NCI-H2081 treated with DMSO at 0.1 percent for 48 hours (cell line): ENCODE measurements around the gene CUX1.
"Not testable (repeated sequence)": the region's sequence is repeated elsewhere in the genome, so short reads cannot be mapped to it uniquely, and the experiment has no call there.

Source experiments
- DNase-seq: peaks from one replicate; lab custom pipeline; 2025; lab: John Stamatoyannopoulos, UW

Gene CUX1

GRCh38 chr7:102146122-102146521, 328.7 kb downstream of the CUX1 start:
- no peak for DNase-seq

DNA sequence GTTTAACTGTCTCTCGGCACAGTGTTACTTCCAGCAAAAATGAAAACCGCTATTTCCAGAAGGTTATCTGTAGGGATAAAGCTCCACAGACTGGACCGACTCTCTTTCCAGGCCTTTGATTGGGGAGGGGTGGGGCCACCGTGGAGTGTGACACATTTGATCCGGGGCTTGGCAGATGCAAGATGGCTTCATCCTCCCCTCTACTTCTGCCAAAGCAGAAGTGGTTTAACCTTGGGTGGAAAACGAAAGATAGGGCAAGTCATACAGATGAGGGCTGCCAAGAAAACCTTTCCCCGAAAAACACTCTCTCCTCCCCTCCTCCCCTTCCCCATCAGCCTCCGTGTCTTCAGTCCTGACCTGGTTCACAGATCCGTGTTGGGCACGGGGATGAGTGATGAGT, 329.6 kb downstream of the CUX1 start:
- no peak for DNase-seq

DNA sequence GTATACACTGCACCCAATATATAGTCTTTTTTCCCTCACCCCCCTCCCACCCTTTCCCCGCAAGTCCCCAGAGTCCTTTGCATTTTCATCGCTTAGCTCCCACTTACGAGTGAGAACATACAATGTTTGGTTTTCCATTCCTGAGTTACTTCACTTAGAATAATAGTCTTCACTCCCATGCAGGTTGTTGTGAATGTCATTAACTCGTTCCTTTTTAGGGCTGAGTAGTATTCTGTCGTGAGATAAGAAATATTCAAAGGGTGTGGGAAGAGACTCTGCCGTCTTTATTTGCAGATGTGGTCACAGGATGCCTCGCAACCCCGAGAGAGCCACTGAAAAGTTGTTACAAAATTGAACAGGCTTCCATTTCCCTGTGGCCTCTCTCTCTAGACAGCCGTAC, 331.4 kb downstream of the CUX1 start:
- no peak for DNase-seq

DNA sequence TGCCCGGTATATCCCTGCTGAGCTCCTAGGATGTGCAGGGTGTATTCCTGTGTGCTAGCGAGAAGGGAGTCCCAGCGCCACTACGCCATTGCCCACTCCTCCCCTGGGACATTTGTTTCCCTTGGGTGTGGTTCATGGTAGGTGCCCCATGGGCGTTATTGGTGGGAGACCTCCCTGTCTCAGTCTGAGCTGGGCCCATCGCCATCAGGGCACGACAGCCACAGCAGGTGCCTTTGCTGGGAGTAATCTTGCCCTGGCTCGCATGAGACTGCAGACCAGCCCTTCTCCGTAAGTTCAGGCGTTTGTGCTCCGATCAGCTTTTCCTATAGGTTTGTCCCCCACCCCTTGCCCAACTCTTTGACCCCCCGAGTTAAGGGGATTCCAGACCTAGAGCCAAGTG, 332.0 kb downstream of the CUX1 start:
- DNase-seq: no peak

GRCh38 chr7:102150266-102150665, 332.8 kb downstream of the CUX1 start:
- no peak for DNase-seq

DNA sequence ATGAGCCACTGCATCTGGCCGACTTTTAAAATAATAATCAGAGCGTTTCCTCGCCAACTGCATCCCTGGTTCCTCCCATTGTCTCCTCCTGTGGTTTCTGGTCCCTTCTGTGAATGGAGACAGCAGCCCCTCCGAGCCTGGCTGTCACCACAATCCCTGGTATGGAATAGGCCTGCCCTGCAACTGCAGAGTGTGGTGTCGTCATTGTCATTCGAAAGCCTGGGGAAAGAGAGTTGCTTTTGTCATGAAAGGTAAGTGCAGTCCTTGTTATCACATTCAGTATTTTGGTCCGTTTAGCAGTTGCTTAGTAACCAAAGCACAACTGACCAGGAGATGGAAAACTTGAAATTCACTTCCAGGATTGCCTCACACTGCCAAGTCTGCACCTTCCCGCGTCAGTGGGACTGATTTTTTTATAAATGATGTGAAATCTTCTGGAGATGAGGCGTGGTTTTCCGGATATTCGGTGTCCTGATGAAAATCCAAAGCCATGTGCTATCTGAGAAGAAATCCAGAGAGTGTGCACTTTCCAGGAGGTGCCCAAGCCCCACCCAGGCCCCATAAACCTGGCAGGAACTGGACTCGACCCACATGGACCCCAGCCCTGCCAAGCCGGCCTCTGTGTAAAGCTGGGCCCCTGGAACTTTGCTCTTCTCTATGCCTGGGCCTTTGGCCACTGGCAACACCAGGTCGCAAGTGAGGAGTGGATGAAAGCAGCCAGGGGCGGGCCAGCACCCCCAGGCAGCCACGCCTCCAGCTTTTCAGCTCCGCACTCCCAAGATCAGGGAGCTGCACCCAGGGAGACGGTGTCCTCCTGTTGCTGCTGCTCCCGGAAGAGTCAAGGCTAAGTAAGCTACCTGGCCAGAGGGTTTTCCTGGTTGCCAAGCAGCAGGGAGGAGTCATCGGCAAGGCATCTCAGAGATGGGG, 335.5 kb downstream of the CUX1 start:
- DNase-seq: no peak

DNA sequence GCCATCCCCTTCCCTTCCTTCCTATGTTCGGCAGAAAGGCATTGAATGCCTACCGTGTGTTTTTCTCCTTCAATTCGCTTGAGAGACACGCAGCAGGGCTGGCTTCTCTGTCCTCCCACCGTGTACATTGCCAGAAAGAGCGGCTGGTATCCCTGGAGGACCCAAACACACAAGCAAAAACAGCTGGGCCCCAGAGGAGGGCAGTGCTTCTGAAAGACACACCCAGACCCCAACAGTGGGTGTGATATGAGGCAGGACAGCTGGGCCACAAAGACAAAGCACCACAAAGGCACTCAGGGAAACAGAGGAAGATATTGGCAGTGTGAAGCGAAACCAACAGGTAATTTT, 336.1 kb downstream of the CUX1 start:
- DNase-seq: no peak

DNA sequence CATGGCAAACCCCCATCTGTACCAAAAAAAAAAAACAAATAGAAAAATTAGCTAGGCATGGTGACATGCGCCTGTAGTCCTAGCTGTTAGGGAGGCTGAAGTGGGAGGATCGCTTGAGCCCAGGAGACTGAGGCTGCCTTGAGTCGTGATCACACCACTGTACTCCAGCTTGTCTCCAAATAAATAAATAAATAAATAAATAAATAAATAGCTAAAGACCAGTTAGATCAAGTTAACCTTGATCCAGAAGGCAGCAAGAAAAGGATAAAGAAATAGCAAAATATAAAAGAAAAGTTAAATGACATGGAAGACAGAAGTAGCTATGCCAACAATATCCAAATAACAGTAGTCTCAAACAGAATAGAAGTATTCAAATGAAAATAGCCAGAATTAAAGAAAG, 337.0 kb downstream of the CUX1 start:
- DNase-seq: no peak

DNA sequence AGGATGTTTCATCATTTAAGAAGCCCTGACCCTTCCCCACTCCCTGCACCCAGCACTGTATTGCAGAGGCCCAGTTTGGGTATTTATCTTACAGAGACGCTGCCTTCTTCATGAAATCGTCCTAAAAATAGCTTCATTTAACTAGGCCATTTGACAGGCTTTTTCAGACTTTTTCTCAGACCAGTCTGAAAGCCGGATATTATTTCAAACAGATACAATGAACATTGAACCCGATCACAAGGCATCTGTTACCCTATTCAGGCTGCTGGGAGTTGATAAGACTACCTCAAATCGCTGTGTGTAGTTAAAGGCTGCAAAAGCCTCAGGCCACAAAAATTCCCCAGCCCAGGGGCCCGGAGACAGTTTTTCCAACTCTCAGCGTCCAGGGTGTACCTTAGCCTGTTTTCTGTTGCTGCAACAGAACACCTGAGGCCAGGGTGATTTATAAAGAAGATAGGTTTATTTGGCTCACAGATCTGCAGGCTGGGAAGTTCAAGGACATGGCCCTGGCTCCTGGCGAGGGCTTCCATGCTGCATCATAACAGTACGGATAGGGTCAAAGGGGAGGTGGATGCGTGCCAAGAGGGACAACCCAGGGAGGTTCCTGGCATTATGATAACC, 338.5 kb downstream of the CUX1 start:
- no peak for DNase-seq

DNA sequence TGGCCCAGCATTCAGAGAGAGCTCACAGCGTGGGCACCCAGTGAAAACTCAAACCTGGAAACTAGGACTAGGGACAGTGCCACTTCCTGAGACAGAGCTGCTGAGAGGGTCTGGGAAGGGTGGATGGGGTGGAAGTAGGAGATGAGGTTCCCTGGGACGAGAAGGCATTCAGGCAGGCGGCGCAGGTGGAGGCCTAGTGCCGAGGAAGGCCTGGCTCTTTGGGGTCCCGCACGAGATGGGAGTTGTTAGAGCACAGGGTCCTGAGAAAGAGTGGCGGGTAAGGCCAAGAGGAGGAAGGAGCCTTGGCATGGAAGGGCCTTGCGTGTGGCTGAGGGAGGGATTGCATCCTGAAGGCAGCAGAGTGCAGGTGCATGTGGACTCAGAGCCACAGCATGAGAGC, 339.4 kb downstream of the CUX1 start:
- no peak for DNase-seq

- DNase-seq: no peak
Observed at GRCh38 chr7:102165136-102165535, 347.7 kb downstream of the CUX1 start.

GRCh38 chr7:102167254-102167653, 349.8 kb downstream of the CUX1 start:
- DNase-seq: no peak

DNA sequence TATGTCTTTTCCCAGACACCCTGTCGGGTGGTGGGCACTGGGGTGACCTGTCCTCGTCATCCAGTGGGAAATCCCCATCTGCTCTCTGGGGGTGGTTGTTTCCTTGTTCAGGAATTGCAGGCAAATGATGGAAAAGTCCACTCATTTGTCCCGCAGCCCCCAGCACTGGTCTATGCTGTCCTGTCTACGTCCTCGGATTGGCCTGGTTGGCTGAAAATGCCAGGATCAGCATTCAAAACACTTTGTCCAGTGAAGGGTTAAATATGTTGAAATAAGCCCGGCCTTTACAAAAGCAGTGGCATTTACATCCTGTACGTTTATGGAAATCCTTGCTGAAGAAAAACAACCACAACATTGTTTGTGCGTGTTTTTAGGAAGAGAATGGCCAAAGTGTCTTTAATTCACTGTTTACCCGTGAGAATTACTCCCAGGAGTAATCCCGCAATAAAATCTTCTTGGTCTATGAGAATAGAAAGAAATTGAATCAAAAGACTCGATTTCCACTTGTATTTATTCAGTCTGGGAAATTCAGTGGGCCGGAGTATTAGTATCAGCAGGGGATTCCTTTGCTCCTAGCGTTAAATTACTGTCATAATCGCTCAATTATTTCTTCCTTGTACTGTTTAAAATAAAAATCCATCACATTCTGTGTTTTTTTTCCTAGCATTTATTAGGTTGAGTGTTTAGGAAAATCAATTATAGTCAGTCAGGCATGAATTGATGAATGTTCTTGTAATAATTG, 352.4 kb downstream of the CUX1 start:
- DNase-seq: no peak

- no peak for DNase-seq
Observed at GRCh38 chr7:102170393-102170970, 353.1 kb downstream of the CUX1 start.

- DNase-seq: no peak
Observed at GRCh38 chr7:102173669-102174068, 356.2 kb downstream of the CUX1 start.

GRCh38 chr7:102175423-102176170, 358.2 kb downstream of the CUX1 start:
- no peak for DNase-seq

GRCh38 chr7:102178410-102178809, 361.0 kb downstream of the CUX1 start:
- DNase-seq: no peak

DNA sequence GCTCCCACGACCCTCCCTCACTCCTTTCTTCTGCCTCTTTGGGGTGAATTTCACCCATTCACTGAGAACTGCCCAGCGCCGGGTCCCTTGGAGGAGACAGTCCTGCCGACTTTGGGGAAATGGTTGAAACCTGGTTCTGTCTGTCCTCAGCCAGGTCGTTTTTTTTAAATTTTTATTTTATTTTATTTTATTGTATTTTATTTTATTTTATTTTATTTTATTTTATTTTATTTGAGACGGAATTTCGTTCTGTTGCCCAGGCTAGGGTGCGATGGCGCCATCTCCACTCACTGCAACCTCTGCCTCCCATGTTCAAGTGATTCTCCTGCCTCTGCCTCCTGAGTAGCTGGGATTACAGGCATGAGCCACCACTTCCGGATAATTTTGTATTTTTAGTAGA, 363.3 kb downstream of the CUX1 start:
- DNase-seq: no peak

DNA sequence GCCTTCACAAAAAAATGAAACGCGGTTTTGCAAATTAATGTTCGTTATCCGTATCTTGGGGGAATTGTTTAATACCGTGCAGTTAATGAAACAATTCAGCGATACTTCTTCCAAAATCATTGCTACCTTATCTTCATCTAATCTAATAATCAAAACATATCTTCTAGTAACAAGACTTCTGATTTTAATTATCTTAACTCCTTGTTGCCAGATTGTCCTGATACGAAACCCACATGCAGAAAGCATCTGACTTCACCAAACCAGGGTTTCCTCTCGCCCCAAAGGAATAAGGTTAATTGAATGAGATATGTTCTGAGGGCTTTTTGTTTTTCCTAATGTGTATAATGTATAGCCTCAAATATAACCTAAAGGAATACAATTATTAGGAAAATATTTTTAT, 364.1 kb downstream of the CUX1 start:
- no peak for DNase-seq

DNA sequence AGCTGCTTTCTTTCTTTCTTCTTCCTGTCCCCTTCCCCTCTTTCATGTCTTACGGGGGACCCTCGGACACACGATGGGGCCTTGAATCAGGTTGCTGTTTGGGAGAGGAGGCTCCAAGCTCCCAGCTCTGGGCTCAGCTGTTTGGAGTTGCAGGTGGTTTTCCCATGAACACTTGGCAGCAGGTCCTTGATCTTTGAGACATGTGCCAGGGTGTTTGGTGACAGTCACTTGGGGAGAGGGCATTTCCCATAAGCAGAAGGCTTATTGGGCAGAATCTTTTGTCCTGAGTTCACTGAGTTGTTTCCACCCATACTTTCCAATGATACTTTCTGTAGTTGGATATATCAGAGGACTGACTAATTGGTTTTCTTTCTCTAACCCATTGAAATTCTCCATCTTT, 364.6 kb downstream of the CUX1 start:
- no peak for DNase-seq

- not testable (repeated sequence) for DNase-seq
Observed at GRCh38 chr7:102183848-102184247, 366.4 kb downstream of the CUX1 start.

- no peak for DNase-seq
Observed at GRCh38 chr7:102184303-102184702, 366.9 kb downstream of the CUX1 start.
